Activated naive CD8-positive, alpha-beta T cell treated with anti-CD3 and anti-CD28 coated beads for 36 hours (primary cell): ENCODE data around the gene B4GALNT3. TPM values are rescaled to one million over a fixed set of nuclear protein-coding genes. Genes with fewer than 3 reads are reported as not detected.
A peak's percentile ranks its signal among the peaks of the same experiment; 100 is the strongest.

Source experiments
- DNase-seq: peaks from one replicate; pipeline ENCODE4 v3.0.0; 2021
- H3K27ac Mint-ChIP-seq: one replicate; pipeline ENCODE4 v1.8.0; 2022; ENCODE audit warnings: mild to moderate bottlenecking, moderate library complexity, mixed read lengths
- H3K27me3 Mint-ChIP-seq: one replicate; pipeline ENCODE4 v1.8.0; 2022; ENCODE audit warnings: mild to moderate bottlenecking, mixed read lengths
- H3K36me3 Mint-ChIP-seq: one replicate; pipeline ENCODE4 v1.8.0; 2021; ENCODE audit warnings: mild to moderate bottlenecking, mixed read lengths
- H3K4me1 Mint-ChIP-seq: one replicate; pipeline ENCODE4 v1.8.0; 2021; ENCODE audit warnings: mixed read lengths
- H3K4me3 Mint-ChIP-seq: one replicate; pipeline ENCODE4 v1.8.0; 2022; ENCODE audit warnings: mild to moderate bottlenecking, moderate library complexity, mixed read lengths
- H3K9me3 Mint-ChIP-seq: one replicate; pipeline ENCODE4 v1.8.0; 2022; ENCODE audit warnings: mixed read lengths
- total RNA-seq, 2 experiments: library from RNA; stranded (reverse); gene quantifications; one replicate each; pipeline ENCODE4 v1.2.3, GENCODE V29; 2021

B4GALNT3 gene
- total RNA-seq, 2 experiments from 2014 or later, result 0.66 to 1.1 TPM

- H3K36me3 Mint-ChIP-seq, result no peaks in the 10 kb centered on the region
- DNase-seq, result no peak
- H3K27me3 Mint-ChIP-seq, result peaks cover 34% of the 10 kb centered on the region
- H3K9me3 Mint-ChIP-seq, result no peaks in the 10 kb centered on the region
- H3K27ac Mint-ChIP-seq, result no peak overlapping the region
- H3K4me3 Mint-ChIP-seq, result no peak overlapping the region
- H3K4me1 Mint-ChIP-seq, result peaks cover 11% of the 10 kb centered on the region
Observed at GRCh38 chr12:546265-546919, 86.7 kb downstream of the B4GALNT3 start.

GRCh38 chr12:546920-547845, 87.4 kb downstream of the B4GALNT3 start:
- Mint-ChIP-seq H3K27ac (no peak overlapping the region), H3K27me3 (peaks cover 29% of the 10 kb centered on the region), H3K36me3 (no peaks in the 10 kb centered on the region), H3K4me1 (peaks cover 16% of the 10 kb centered on the region), H3K4me3 (no peak overlapping the region), H3K9me3 (no peaks in the 10 kb centered on the region)
- DNase-seq, result peak; percentile 78

GRCh38 chr12:547883-548470, 88.2 kb downstream of the B4GALNT3 start:
- Mint-ChIP-seq H3K9me3 (no peaks in the 10 kb centered on the region), H3K36me3 (no peaks in the 10 kb centered on the region), H3K4me3 (no peak overlapping the region), H3K27me3 (peaks cover 27% of the 10 kb centered on the region), H3K27ac (no peak overlapping the region), H3K4me1 (peaks cover 24% of the 10 kb centered on the region)
- no peak for DNase-seq

- Mint-ChIP-seq H3K27me3 (peaks cover 23% of the 10 kb centered on the region), H3K9me3 (no peaks in the 10 kb centered on the region), H3K36me3 (no peaks in the 10 kb centered on the region), H3K27ac (peak overlapping the region; percentile 47), H3K4me3 (no peak overlapping the region), H3K4me1 (peaks cover 35% of the 10 kb centered on the region)
- no peak for DNase-seq
Observed at GRCh38 chr12:549476-550082, 89.8 kb downstream of the B4GALNT3 start.

GRCh38 chr12:550473-551260, 90.9 kb downstream of the B4GALNT3 start:
- Mint-ChIP-seq H3K4me3 (no peak overlapping the region), H3K27ac (no peak overlapping the region), H3K4me1 (peaks cover 35% of the 10 kb centered on the region), H3K27me3 (peaks cover 15% of the 10 kb centered on the region), H3K9me3 (no peaks in the 10 kb centered on the region), H3K36me3 (no peaks in the 10 kb centered on the region)
- DNase-seq, result no peak

GRCh38 chr12:552466-552865, 92.7 kb downstream of the B4GALNT3 start:
- Mint-ChIP-seq H3K9me3 (no peaks in the 10 kb centered on the region), H3K36me3 (no peaks in the 10 kb centered on the region), H3K4me1 (peaks cover 31% of the 10 kb centered on the region), H3K27ac (no peak overlapping the region), H3K4me3 (no peak overlapping the region), H3K27me3 (peaks cover 6% of the 10 kb centered on the region)
- DNase-seq, result no peak

GRCh38 chr12:553216-554000, 93.7 kb downstream of the B4GALNT3 start:
- H3K27me3 Mint-ChIP-seq, result peaks cover under 1% of the 10 kb centered on the region
- H3K9me3 Mint-ChIP-seq, result no peaks in the 10 kb centered on the region
- peak overlapping the region; percentile 77 for H3K27ac Mint-ChIP-seq
- peak; percentile 24 for DNase-seq
- H3K4me1 Mint-ChIP-seq, result peaks cover 31% of the 10 kb centered on the region
- H3K36me3 Mint-ChIP-seq, result no peaks in the 10 kb centered on the region
- H3K4me3 Mint-ChIP-seq, result peak overlapping the region; percentile 62

- no peaks in the 10 kb centered on the region for H3K9me3 Mint-ChIP-seq
- peaks cover 28% of the 10 kb centered on the region for H3K4me1 Mint-ChIP-seq
- no peak for DNase-seq
- no peaks in the 10 kb centered on the region for H3K36me3 Mint-ChIP-seq
- H3K4me3 Mint-ChIP-seq, result no peak overlapping the region
- no peaks in the 10 kb centered on the region for H3K27me3 Mint-ChIP-seq
- H3K27ac Mint-ChIP-seq, result no peak overlapping the region
Observed at GRCh38 chr12:554001-554285, 94.2 kb downstream of the B4GALNT3 start.

- Mint-ChIP-seq H3K27ac (no peak overlapping the region), H3K9me3 (no peaks in the 10 kb centered on the region), H3K27me3 (no peaks in the 10 kb centered on the region), H3K4me3 (no peak overlapping the region), H3K36me3 (no peaks in the 10 kb centered on the region), H3K4me1 (peaks cover 25% of the 10 kb centered on the region)
- DNase-seq, result no peak
Observed at GRCh38 chr12:556498-556897, 96.8 kb downstream of the B4GALNT3 start.

- Mint-ChIP-seq H3K27ac (no peak overlapping the region), H3K4me1 (peaks cover 22% of the 10 kb centered on the region), H3K27me3 (no peaks in the 10 kb centered on the region), H3K9me3 (no peaks in the 10 kb centered on the region), H3K36me3 (no peaks in the 10 kb centered on the region), H3K4me3 (no peak overlapping the region)
- no peak for DNase-seq
Observed at GRCh38 chr12:558580-558979, 98.8 kb downstream of the B4GALNT3 start.

GRCh38 chr12:559208-559905, 99.6 kb downstream of the B4GALNT3 start:
- H3K27ac Mint-ChIP-seq, result no peak overlapping the region
- no peaks in the 10 kb centered on the region for H3K27me3 Mint-ChIP-seq
- no peak overlapping the region for H3K4me3 Mint-ChIP-seq
- DNase-seq, result no peak
- peaks cover 25% of the 10 kb centered on the region for H3K4me1 Mint-ChIP-seq
- H3K36me3 Mint-ChIP-seq, result no peaks in the 10 kb centered on the region
- H3K9me3 Mint-ChIP-seq, result no peaks in the 10 kb centered on the region

GRCh38 chr12:559906-560455, 100.2 kb downstream of the B4GALNT3 start:
- Mint-ChIP-seq H3K4me3 (no peak overlapping the region), H3K4me1 (peaks cover 29% of the 10 kb centered on the region), H3K27ac (no peak overlapping the region), H3K9me3 (no peaks in the 10 kb centered on the region), H3K36me3 (no peaks in the 10 kb centered on the region), H3K27me3 (no peaks in the 10 kb centered on the region)
- DNase-seq, result no peak

GRCh38 chr12:560691-561390, 101.1 kb downstream of the B4GALNT3 start:
- H3K36me3 Mint-ChIP-seq, result no peaks in the 10 kb centered on the region
- H3K4me1 Mint-ChIP-seq, result peaks cover 35% of the 10 kb centered on the region
- H3K27ac Mint-ChIP-seq, result no peak overlapping the region
- H3K4me3 Mint-ChIP-seq, result no peak overlapping the region
- DNase-seq, result no peak
- H3K27me3 Mint-ChIP-seq, result no peaks in the 10 kb centered on the region
- H3K9me3 Mint-ChIP-seq, result no peaks in the 10 kb centered on the region
